WI38 (cell line): ENCODE data around the gene PRKAR1B.

Experiments
- H3K4me3 ChIP-seq: 2 replicates; pipeline ENCODE4 v1.5.1; 2011; ENCODE audit warnings: low read depth, mild to moderate bottlenecking, control low read depth, low read length
- CTCF ChIP-seq: IDR thresholded peaks from 2 replicates; pipeline ENCODE4 v1.5.1; 2012; ENCODE audit warnings: low read depth, mild to moderate bottlenecking, control low read depth, low read length

Gene PRKAR1B

GRCh38 chr7:560966-561630 lies 166.0 kb downstream of the PRKAR1B start:
- TF ChIP-seq CTCF, result no peak
- no peak overlapping the region for H3K4me3 ChIP-seq

GRCh38 chr7:559396-559705 lies 167.7 kb downstream of the PRKAR1B start:
- TF ChIP-seq CTCF, result no peak
- H3K4me3 ChIP-seq, result no peak overlapping the region

DNA sequence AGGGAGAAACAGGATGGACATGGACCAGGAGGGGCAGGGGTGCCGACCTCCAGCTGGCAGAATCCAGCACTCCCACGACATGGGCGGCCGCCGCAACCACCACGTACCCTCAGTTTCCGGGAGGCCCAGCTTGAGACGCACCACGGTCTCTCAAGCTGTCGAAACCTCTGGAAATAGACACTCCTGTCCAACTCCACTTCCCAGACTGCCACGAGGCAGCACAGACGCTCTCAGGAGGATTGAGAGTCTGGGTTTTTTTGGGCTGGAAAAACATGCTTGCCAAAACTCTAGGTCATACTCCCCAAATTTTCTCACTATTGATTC lies 169.6 kb downstream of the PRKAR1B start:
- TF ChIP-seq CTCF, result no peak
- H3K4me3 ChIP-seq, result no peak overlapping the region

DNA sequence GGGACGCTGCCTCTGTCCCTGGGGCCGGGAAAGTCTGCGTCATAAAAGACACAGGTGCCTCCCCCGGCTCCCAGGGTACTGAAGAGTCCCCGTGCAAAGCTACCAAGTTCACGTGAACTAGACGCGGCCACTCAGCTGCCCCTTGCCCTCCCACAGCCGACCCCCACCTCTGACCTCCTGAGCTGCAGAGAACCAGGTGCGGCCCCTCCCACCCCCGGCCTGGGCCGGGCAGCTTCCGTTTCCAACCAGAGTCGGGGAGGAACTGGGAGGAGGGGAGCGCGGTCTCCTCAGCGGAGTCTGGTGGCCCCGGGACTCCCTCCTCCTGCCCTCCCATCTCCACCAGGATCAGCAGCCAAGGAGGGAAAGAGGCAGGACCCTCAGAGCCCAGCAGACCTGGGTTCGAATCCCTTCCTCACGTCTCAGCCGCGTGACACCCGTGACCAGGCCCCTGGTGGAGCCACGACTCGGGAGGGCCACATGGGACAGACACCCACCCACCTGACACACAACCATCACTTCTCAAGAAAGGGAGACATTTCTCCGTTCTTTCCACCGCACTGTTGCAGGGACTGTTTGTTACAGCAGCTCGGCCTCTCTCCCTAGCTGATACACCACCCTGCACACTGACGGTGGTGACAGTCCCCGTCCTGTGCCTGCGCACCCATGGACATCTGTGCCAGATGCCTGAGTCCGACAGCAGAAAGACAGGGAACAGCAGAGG lies 170.1 kb downstream of the PRKAR1B start:
- no peak for TF ChIP-seq CTCF

DNA sequence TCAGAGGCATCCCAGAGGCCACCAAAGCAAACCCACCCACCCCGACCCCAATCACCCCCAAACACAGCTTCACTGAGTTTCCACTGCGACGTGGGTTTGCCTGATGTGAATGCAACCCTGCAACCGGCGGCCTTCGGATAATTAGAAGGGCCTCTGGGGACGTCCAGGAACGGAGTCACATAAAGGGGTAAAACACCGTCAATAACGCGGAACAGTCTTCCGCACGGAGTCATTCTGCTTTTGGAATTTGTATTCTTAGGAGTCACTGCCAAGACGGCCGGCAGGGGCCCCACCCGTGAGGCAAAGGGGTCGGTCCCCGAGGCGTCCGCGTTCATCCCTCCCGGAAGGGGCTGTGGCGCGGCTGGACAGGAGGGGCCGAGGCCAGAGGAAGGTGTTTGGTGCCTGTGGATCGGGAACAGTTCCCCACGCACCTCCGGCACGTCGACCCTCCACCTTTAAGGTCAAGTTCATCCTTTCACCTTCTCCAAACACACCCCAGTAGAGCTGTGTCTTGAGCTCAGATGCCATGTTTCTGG lies 170.7 kb downstream of the PRKAR1B start:
- no peak overlapping the region for H3K4me3 ChIP-seq
- no peak for TF ChIP-seq CTCF

More for the DNA sequence above, 170.1 kb downstream of the PRKAR1B start:
- no peak overlapping the region for H3K4me3 ChIP-seq

DNA sequence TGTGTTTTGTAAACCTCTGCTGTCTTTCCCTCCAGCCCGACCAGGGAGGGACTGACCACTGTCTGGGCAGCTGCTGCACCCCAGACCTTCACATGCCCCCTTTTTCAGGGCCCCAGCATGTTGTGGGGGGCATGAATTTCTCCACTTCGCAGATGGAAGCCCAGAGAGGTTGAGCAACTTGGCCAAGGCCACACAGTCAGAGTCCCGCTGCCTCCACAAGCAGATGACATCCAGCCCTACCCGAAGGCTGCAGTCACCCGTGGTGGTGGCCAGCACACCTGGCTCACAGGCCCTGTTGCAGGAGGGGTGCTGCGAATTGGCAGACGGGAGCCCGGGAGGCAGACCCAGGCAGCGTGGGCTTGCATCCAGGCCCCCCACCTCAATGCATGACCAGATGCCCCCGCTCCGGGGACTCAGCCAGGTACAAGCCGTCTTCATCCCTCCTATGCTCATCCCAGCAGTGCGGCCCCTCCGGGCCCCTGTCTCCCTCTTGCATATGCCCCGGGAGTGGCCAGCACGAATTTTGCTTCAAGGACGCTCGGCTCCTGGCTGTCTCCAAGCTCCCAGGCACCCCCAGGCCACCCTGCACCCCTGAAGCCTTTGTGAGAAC lies 171.4 kb downstream of the PRKAR1B start:
- TF ChIP-seq CTCF, result no peak
- H3K4me3 ChIP-seq, result no peak overlapping the region

- no peak overlapping the region for H3K4me3 ChIP-seq
- no peak for TF ChIP-seq CTCF
These were observed 173.4 kb downstream of the PRKAR1B start for GRCh38 chr7:553636-554111.
